ENCODE measurements around the gene PATJ. TPM values are rescaled to one million over a fixed set of nuclear protein-coding genes. Genes with fewer than 3 reads are reported as not detected.

Gene PATJ
- total RNA-seq, 1 donor from 2014 or later = 31.2 TPM

- ChIA-PET POLR2A (no interaction called here), CTCF (no interaction called here)
- Mint-ChIP-seq H3K4me1 (no peaks in the 10 kb centered on the region), H3K9me3 (no peaks in the 10 kb centered on the region), H3K4me3 (no peak overlapping the region), H3K36me3 (ENCODE audit: low read depth) (peaks cover 6% of the 10 kb centered on the region), H3K27me3 (no peaks in the 10 kb centered on the region), H3K27ac (no peak overlapping the region)
- intact Hi-C loops (cut with micrococcal nuclease) = no loop called here
- no peak for ATAC-seq (ENCODE audit: low read depth)
- no peak for TF ChIP-seq CTCF (IDR thresholded peaks at IDR 0.05)
- no peak for DNase-seq
These were observed 314.9 kb downstream of the PATJ start for GRCh38 chr1:62057230-62057629.

GRCh38 chr1:62057641-62058290 lies 315.5 kb downstream of the PATJ start:
- CTCF ChIA-PET = no interaction called here

DNA sequence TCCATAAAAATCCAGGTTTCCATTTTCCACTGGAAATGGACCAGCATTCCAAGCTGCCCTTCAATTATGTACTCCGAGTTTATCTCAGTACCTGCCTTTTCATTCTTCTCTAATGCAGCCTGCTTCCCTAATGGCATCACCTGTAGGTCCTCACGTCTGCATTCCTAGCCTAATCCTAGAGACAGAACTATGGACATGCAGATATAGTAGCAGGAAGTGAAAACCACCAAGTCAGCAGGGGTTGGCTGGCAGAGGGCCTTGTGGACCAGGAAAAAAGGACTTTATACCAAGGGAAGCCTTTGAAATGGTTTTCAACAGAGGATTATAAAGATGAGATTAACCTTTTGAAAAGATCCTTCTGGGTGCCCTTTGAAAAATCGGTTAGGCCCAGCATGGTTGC lies 316.7 kb downstream of the PATJ start:
- Mint-ChIP-seq H3K4me1 (no peaks in the 10 kb centered on the region), H3K4me3 (no peak overlapping the region), H3K9me3 (no peaks in the 10 kb centered on the region), H3K27me3 (no peaks in the 10 kb centered on the region), H3K36me3 (ENCODE audit: low read depth) (peaks cover 5% of the 10 kb centered on the region), H3K27ac (no peak overlapping the region)
- intact Hi-C loops (cut with micrococcal nuclease) = no loop called here
- no peak for DNase-seq
- no peak for TF ChIP-seq CTCF (IDR thresholded peaks at IDR 0.05)
- ChIA-PET CTCF (no interaction called here), POLR2A (no interaction called here)
- no peak for ATAC-seq (ENCODE audit: low read depth)

More at GRCh38 chr1:62057641-62058290, 315.5 kb downstream of the PATJ start:
- H3K4me3 Mint-ChIP-seq = no peak overlapping the region
- H3K9me3 Mint-ChIP-seq = no peaks in the 10 kb centered on the region
- ATAC-seq (ENCODE audit: low read depth) (no peak), DNase-seq (no peak)
- H3K4me1 Mint-ChIP-seq = no peaks in the 10 kb centered on the region
- H3K36me3 Mint-ChIP-seq (ENCODE audit: low read depth) = peaks cover 5% of the 10 kb centered on the region
- POLR2A ChIA-PET = no interaction called here
- H3K27me3 Mint-ChIP-seq = no peaks in the 10 kb centered on the region
- H3K27ac Mint-ChIP-seq = no peak overlapping the region
- intact Hi-C loops (cut with micrococcal nuclease) = no loop called here
- TF ChIP-seq CTCF (IDR thresholded peaks at IDR 0.05) = no peak

GRCh38 chr1:62062087-62062486 lies 319.8 kb downstream of the PATJ start:
- Mint-ChIP-seq H3K27me3 (no peaks in the 10 kb centered on the region), H3K27ac (no peak overlapping the region)

More at GRCh38 chr1:62062087-62062486, 319.8 kb downstream of the PATJ start:
- Mint-ChIP-seq H3K36me3 (ENCODE audit: low read depth) (peaks cover 22% of the 10 kb centered on the region), H3K4me3 (no peak overlapping the region), H3K9me3 (peaks cover 2% of the 10 kb centered on the region), H3K4me1 (no peaks in the 10 kb centered on the region)
- intact Hi-C loops (cut with micrococcal nuclease) = no loop called here
- TF ChIP-seq CTCF (IDR thresholded peaks at IDR 0.05) = no peak
- CTCF ChIA-PET = no interaction called here
- ATAC-seq (ENCODE audit: low read depth) = no peak
- DNase-seq = no peak
- POLR2A ChIA-PET = no interaction called here
